WTC11 (cell line): ENCODE measurements around the gene STIP1. TPM values are rescaled to one million over a fixed set of nuclear protein-coding genes. Genes with fewer than 3 reads are reported as not detected.

Source experiments
- ATAC-seq: fragments of 200-7000 bp; cut with Tn5 transposase; 2 replicates; pipeline ENCODE4 v1.10.0; 2021; ENCODE audit warnings: mild to moderate bottlenecking, moderate library complexity
- CTCF ChIA-PET: fragments of 300-600 bp; sonication (Branson Sonifier 250); formaldehyde crosslinking; loops from one replicate; lab custom pipeline; 2021; ENCODE audit warnings: antibody characterized with exemption; lab: Charles Lee
- POLR2A ChIA-PET: fragments of 350-600 bp; sonication (Branson Sonifier 250); formaldehyde crosslinking; loops from one replicate; lab custom pipeline; 2021; ENCODE audit warnings: antibody characterized with exemption; lab: Charles Lee
- DNase-seq: peaks from one replicate; pipeline ENCODE4 v3.0.0; 2021; ENCODE audit warnings: low spot score
- H3K27ac Mint-ChIP-seq: 2 replicates; pipeline ENCODE4 v1.8.0; 2021; ENCODE audit warnings: mixed read lengths
- H3K27me3 Mint-ChIP-seq: 2 replicates; pipeline ENCODE4 v1.8.0; 2021; ENCODE audit warnings: low read depth, mild to moderate bottlenecking, moderate library complexity, mixed read lengths
- H3K36me3 Mint-ChIP-seq: 2 replicates; pipeline ENCODE4 v1.8.0; 2021; ENCODE audit warnings: mixed read lengths
- H3K4me1 Mint-ChIP-seq: 2 replicates; pipeline ENCODE4 v1.8.0; 2022; ENCODE audit warnings: mixed read lengths
- H3K4me3 Mint-ChIP-seq: 2 replicates; pipeline ENCODE4 v1.8.0; 2021; ENCODE audit warnings: mild to moderate bottlenecking, moderate library complexity, mixed read lengths
- H3K9me3 Mint-ChIP-seq: 2 replicates; pipeline ENCODE4 v1.8.0; 2021; ENCODE audit warnings: mixed read lengths
- CREM ChIP-seq: sonication (generic); formaldehyde crosslinking; IDR thresholded peaks from 2 replicates; pipeline ENCODE4 v1.8.1; 2022; ENCODE audit warnings: mild to moderate bottlenecking, missing genetic modification reagents, moderate library complexity
- ELF4 ChIP-seq: sonication (generic); formaldehyde crosslinking; IDR thresholded peaks from 2 replicates; pipeline ENCODE4 v1.8.1; 2022; ENCODE audit warnings: low read depth, mild to moderate bottlenecking, moderate library complexity, missing genetic modification reagents
- ESRRA ChIP-seq: sonication (generic); formaldehyde crosslinking; IDR thresholded peaks from 2 replicates; pipeline ENCODE4 v1.8.1; 2022; ENCODE audit warnings: mild to moderate bottlenecking, missing genetic modification reagents, borderline replicate concordance
- FOXP1 ChIP-seq: sonication (generic); formaldehyde crosslinking; IDR thresholded peaks from 2 replicates; pipeline ENCODE4 v1.8.0; 2022; ENCODE audit warnings: missing genetic modification reagents, mild to moderate bottlenecking, moderate library complexity, borderline replicate concordance
- KAT7 ChIP-seq: sonication (generic); formaldehyde crosslinking; IDR thresholded peaks from 2 replicates; pipeline ENCODE4 v1.8.1; 2023; ENCODE audit warnings: missing genetic modification reagents, mild to moderate bottlenecking, borderline replicate concordance
- MYBL2 ChIP-seq: sonication (generic); formaldehyde crosslinking; IDR thresholded peaks from 2 replicates; pipeline ENCODE4 v1.8.1; 2023; ENCODE audit warnings: mild to moderate bottlenecking, moderate library complexity, missing genetic modification reagents
- NR2C2 ChIP-seq: sonication (generic); formaldehyde crosslinking; IDR thresholded peaks from 2 replicates; pipeline ENCODE4 v1.8.0; 2022; ENCODE audit warnings: mild to moderate bottlenecking, missing genetic modification reagents
- OVOL2 ChIP-seq: fragments of 250-450 bp; sonication (Bioruptor Pico); IDR thresholded peaks from 2 replicates; pipeline ENCODE4 v1.9.0; 2021; ENCODE audit warnings: mild to moderate bottlenecking, borderline replicate concordance
- PRRX2 ChIP-seq: fragments of 250-450 bp; sonication (Bioruptor Pico); IDR thresholded peaks from 2 replicates; pipeline ENCODE4 v1.8.0; 2021; ENCODE audit warnings: mild to moderate bottlenecking
- SMAD4 ChIP-seq: sonication (generic); formaldehyde crosslinking; IDR thresholded peaks from 2 replicates; pipeline ENCODE4 v1.8.0; 2022; ENCODE audit warnings: mild to moderate bottlenecking, missing genetic modification reagents
- SP1 ChIP-seq: sonication (generic); formaldehyde crosslinking; conservative IDR thresholded peaks from 2 replicates; pipeline ENCODE4 v1.8.1; 2022; ENCODE audit warnings: missing genetic modification reagents
- TCF7 ChIP-seq: sonication (generic); formaldehyde crosslinking; IDR thresholded peaks from 2 replicates; pipeline ENCODE4 v1.8.0; 2022; ENCODE audit warnings: mild to moderate bottlenecking, low read depth, missing genetic modification reagents, moderate library complexity
- TP53 ChIP-seq: sonication (generic); formaldehyde crosslinking; IDR thresholded peaks from 2 replicates; pipeline ENCODE4 v1.8.1; 2023; ENCODE audit warnings: mild to moderate bottlenecking, missing genetic modification reagents
- ZBTB21 ChIP-seq: sonication (generic); formaldehyde crosslinking; IDR thresholded peaks from 2 replicates; pipeline ENCODE4 v1.8.1; 2023; ENCODE audit warnings: mild to moderate bottlenecking, missing genetic modification reagents, borderline replicate concordance
- ZNF138 ChIP-seq: sonication (generic); formaldehyde crosslinking; conservative IDR thresholded peaks from 2 replicates; pipeline ENCODE4 v1.8.1; 2022; ENCODE audit warnings: mild to moderate bottlenecking, moderate library complexity, missing genetic modification reagents
- ZNF317 ChIP-seq: sonication (generic); formaldehyde crosslinking; IDR thresholded peaks from 2 replicates; pipeline ENCODE4 v1.8.1; 2023; ENCODE audit warnings: low read depth, mild to moderate bottlenecking, moderate library complexity, missing genetic modification reagents, borderline replicate concordance
- ZNF423 ChIP-seq: fragments of 250-450 bp; sonication (Bioruptor Pico); IDR thresholded peaks from 2 replicates; pipeline ENCODE4 v2.1.2; 2022; ENCODE audit warnings: mild to moderate bottlenecking, moderate library complexity
- total RNA-seq: library from RNA; stranded (reverse); gene quantifications from 3 replicates; pipeline ENCODE4 v1.2.3, GENCODE V29; 2021
- TF ChIP-seq, protein P1 (sequence below): sonication (generic); formaldehyde crosslinking; IDR thresholded peaks from 2 replicates; pipeline ENCODE4 v1.8.1; 2023; ENCODE audit warnings: mild to moderate bottlenecking, missing genetic modification reagents, moderate library complexity
- TF ChIP-seq, protein P2 (sequence below): sonication (generic); formaldehyde crosslinking; conservative IDR thresholded peaks from 2 replicates; pipeline ENCODE4 v1.8.1; 2022; ENCODE audit warnings: mild to moderate bottlenecking, missing genetic modification reagents
- TF ChIP-seq, protein P3 (sequence below): sonication (generic); formaldehyde crosslinking; IDR thresholded peaks from 2 replicates; pipeline ENCODE4 v1.8.1; 2023; ENCODE audit warnings: mild to moderate bottlenecking, moderate library complexity, missing genetic modification reagents
- TF ChIP-seq, protein P4 (sequence below): sonication (generic); formaldehyde crosslinking; IDR thresholded peaks from 2 replicates; pipeline ENCODE4 v1.8.1; 2023; ENCODE audit warnings: mild to moderate bottlenecking, missing genetic modification reagents
- TF ChIP-seq, protein P5 (sequence below): sonication (generic); formaldehyde crosslinking; IDR thresholded peaks from 2 replicates; pipeline ENCODE4 v1.8.0; 2022; ENCODE audit warnings: mild to moderate bottlenecking, missing genetic modification reagents
- TF ChIP-seq, protein P6 (sequence below): sonication (generic); formaldehyde crosslinking; IDR thresholded peaks from 2 replicates; pipeline ENCODE4 v1.8.0; 2022; ENCODE audit warnings: mild to moderate bottlenecking, missing genetic modification reagents
- TF ChIP-seq, protein P7 (sequence below): fragments of 250-450 bp; sonication (Bioruptor Pico); conservative IDR thresholded peaks from 2 replicates; pipeline ENCODE4 v1.9.0; 2021; ENCODE audit warnings: mild to moderate bottlenecking
- TF ChIP-seq, protein P8 (sequence below): sonication (generic); formaldehyde crosslinking; IDR thresholded peaks from 2 replicates; pipeline ENCODE4 v1.8.0; 2023; ENCODE audit warnings: missing genetic modification reagents, mild to moderate bottlenecking, borderline replicate concordance

The STIP1 gene
- total RNA-seq, 1 experiment from 2014 or later: 296 TPM

DNA sequence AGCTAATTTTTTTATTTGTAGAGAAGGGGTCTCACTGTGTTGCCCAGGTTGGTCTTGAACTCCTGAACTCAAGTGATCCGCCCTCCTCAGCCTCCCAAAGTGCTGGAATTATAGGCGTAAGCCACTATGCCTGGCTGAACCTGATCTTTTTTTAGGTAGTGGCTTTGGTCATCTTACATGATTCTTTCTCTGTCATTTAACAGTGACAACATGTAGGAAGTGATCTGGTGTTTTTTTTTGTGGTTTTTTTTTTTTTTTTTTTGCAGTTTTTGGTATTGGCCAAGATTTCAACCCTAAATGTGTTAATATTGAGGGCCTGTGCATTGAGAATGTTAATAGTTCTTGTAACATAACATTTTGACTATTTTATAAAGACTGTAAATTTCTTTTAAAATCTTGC lies 12.5 kb downstream of the STIP1 start:
- Mint-ChIP-seq H3K4me3 (no peak overlapping the region), H3K9me3 (no peaks in the 10 kb centered on the region), H3K27ac (no peak overlapping the region), H3K4me1 (no peaks in the 10 kb centered on the region), H3K36me3 (peaks cover 92% of the 10 kb centered on the region), H3K27me3 (no peaks in the 10 kb centered on the region)
- TF ChIP-seq ZBTB21 (CRISPR knock-in tag): no peak
- TF ChIP-seq, protein P1, sequence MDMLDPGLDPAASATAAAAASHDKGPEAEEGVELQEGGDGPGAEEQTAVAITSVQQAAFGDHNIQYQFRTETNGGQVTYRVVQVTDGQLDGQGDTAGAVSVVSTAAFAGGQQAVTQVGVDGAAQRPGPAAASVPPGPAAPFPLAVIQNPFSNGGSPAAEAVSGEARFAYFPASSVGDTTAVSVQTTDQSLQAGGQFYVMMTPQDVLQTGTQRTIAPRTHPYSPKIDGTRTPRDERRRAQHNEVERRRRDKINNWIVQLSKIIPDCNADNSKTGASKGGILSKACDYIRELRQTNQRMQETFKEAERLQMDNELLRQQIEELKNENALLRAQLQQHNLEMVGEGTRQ (CRISPR knock-in tag): no peak
- TF ChIP-seq ESRRA (CRISPR knock-in tag): no peak
- TF ChIP-seq MYBL2 (CRISPR knock-in tag): no peak
- no peak for TF ChIP-seq ZNF317 (CRISPR knock-in tag)
- no peak for TF ChIP-seq PRRX2 (CRISPR knock-in tag)
- TF ChIP-seq OVOL2 (CRISPR knock-in tag): no peak
- TF ChIP-seq TCF7: no peak
- TF ChIP-seq, protein P2, sequence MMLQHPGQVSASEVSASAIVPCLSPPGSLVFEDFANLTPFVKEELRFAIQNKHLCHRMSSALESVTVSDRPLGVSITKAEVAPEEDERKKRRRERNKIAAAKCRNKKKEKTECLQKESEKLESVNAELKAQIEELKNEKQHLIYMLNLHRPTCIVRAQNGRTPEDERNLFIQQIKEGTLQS (CRISPR knock-in tag): no peak
- no peak for TF ChIP-seq SP1 (CRISPR knock-in tag)
- TF ChIP-seq TP53 (CRISPR knock-in tag): no peak
- TF ChIP-seq, protein P3, sequence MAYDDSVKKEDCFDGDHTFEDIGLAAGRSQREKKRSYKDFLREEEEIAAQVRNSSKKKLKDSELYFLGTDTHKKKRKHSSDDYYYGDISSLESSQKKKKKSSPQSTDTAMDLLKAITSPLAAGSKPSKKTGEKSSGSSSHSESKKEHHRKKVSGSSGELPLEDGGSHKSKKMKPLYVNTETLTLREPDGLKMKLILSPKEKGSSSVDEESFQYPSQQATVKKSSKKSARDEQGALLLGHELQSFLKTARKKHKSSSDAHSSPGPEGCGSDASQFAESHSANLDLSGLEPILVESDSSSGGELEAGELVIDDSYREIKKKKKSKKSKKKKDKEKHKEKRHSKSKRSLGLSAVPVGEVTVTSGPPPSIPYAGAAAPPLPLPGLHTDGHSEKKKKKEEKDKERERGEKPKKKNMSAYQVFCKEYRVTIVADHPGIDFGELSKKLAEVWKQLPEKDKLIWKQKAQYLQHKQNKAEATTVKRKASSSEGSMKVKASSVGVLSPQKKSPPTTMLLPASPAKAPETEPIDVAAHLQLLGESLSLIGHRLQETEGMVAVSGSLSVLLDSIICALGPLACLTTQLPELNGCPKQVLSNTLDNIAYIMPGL: no peak
- no peak for TF ChIP-seq CREM (CRISPR knock-in tag)
- no peak for DNase-seq
- CTCF ChIA-PET: no interaction called here
- ATAC-seq: no peak
- POLR2A ChIA-PET: no interaction called here

DNA sequence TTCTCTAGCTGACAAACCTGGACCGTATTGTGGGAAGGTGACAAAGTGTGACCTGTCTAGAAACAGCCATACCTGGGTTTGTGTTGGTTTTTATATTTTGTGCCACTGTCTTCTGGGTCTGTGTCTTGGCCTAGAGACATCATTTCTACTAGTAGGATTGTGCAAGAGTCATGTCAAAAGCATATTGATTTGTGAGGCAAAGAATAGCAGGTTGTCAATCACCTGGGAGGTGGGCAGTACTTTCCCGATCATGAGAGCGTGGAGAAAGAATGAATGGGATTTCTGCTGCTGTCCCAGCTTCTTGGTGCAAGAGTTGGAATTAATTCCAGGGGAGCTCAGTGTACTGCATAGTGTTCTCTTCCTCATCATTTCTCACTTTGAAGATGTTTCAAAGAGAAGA lies 15.6 kb downstream of the STIP1 start:
- Mint-ChIP-seq H3K4me3 (no peak overlapping the region), H3K27me3 (no peaks in the 10 kb centered on the region), H3K4me1 (peaks cover 6% of the 10 kb centered on the region), H3K27ac (peak overlapping the region; percentile 37), H3K36me3 (peaks cover 76% of the 10 kb centered on the region), H3K9me3 (no peaks in the 10 kb centered on the region)
- ChIA-PET CTCF (no interaction called here), POLR2A (no interaction called here)
- no peak for ATAC-seq
- no peak for DNase-seq
- TF ChIP-seq TP53 (CRISPR knock-in tag) (no peak), NR2C2 (CRISPR knock-in tag) (no peak), ZNF138 (CRISPR knock-in tag) (no peak), MYBL2 (CRISPR knock-in tag) (no peak), ZNF423 (CRISPR knock-in tag) (no peak), KAT7 (no peak), SMAD4 (CRISPR knock-in tag) (no peak), FOXP1 (CRISPR knock-in tag) (no peak), ELF4 (CRISPR knock-in tag) (no peak)
- TF ChIP-seq, protein P4, sequence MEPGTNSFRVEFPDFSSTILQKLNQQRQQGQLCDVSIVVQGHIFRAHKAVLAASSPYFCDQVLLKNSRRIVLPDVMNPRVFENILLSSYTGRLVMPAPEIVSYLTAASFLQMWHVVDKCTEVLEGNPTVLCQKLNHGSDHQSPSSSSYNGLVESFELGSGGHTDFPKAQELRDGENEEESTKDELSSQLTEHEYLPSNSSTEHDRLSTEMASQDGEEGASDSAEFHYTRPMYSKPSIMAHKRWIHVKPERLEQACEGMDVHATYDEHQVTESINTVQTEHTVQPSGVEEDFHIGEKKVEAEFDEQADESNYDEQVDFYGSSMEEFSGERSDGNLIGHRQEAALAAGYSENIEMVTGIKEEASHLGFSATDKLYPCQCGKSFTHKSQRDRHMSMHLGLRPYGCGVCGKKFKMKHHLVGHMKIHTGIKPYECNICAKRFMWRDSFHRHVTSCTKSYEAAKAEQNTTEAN (CRISPR knock-in tag): no peak
- TF ChIP-seq, protein P5, sequence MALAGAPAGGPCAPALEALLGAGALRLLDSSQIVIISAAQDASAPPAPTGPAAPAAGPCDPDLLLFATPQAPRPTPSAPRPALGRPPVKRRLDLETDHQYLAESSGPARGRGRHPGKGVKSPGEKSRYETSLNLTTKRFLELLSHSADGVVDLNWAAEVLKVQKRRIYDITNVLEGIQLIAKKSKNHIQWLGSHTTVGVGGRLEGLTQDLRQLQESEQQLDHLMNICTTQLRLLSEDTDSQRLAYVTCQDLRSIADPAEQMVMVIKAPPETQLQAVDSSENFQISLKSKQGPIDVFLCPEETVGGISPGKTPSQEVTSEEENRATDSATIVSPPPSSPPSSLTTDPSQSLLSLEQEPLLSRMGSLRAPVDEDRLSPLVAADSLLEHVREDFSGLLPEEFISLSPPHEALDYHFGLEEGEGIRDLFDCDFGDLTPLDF (CRISPR knock-in tag): no peak
- TF ChIP-seq, protein P6, sequence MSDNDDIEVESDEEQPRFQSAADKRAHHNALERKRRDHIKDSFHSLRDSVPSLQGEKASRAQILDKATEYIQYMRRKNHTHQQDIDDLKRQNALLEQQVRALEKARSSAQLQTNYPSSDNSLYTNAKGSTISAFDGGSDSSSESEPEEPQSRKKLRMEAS (CRISPR knock-in tag): no peak
- TF ChIP-seq, protein P7, sequence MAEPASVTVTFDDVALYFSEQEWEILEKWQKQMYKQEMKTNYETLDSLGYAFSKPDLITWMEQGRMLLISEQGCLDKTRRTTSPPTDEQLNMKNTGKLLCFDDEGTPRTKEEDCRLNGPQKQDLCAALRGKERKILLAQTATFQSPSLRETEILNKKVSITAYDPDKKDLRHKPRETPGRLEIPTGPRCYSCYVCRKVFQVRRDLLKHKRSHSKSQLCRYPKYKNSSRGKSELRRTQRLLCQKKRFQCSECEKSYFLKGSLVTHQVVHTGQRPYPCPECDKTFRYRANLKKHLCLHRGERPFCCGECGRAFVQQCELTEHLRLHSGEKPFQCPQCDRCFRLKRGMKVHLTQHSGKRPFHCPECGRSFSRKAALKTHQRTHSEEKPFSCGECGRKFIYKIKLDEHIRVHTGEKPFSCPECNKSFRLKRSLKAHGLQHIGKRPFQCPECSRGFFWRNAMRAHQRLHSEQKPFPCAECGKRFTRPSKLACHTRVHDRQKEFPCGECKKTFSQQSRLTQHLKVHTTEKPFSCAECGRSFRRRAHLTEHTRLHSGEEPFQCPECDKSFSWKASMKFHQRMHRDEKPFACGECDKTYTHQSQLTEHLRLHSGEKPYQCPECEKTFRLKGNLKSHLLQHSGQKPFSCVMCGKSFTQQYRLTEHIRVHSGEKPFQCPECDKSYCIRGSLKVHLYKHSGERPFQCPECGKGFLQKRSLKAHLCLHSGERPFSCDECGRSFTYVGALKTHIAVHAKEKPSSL (CRISPR knock-in tag): no peak
- TF ChIP-seq, protein P8, sequence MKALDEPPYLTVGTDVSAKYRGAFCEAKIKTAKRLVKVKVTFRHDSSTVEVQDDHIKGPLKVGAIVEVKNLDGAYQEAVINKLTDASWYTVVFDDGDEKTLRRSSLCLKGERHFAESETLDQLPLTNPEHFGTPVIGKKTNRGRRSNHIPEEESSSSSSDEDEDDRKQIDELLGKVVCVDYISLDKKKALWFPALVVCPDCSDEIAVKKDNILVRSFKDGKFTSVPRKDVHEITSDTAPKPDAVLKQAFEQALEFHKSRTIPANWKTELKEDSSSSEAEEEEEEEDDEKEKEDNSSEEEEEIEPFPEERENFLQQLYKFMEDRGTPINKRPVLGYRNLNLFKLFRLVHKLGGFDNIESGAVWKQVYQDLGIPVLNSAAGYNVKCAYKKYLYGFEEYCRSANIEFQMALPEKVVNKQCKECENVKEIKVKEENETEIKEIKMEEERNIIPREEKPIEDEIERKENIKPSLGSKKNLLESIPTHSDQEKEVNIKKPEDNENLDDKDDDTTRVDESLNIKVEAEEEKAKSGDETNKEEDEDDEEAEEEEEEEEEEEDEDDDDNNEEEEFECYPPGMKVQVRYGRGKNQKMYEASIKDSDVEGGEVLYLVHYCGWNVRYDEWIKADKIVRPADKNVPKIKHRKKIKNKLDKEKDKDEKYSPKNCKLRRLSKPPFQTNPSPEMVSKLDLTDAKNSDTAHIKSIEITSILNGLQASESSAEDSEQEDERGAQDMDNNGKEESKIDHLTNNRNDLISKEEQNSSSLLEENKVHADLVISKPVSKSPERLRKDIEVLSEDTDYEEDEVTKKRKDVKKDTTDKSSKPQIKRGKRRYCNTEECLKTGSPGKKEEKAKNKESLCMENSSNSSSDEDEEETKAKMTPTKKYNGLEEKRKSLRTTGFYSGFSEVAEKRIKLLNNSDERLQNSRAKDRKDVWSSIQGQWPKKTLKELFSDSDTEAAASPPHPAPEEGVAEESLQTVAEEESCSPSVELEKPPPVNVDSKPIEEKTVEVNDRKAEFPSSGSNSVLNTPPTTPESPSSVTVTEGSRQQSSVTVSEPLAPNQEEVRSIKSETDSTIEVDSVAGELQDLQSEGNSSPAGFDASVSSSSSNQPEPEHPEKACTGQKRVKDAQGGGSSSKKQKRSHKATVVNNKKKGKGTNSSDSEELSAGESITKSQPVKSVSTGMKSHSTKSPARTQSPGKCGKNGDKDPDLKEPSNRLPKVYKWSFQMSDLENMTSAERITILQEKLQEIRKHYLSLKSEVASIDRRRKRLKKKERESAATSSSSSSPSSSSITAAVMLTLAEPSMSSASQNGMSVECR (CRISPR knock-in tag): no peak
